ENCODE data around the gene MYBPC1.

GRCh38 chr12:101592921-101593320 is 1.9 kb upstream of the MYBPC1 start:
- TF ChIP-seq CTCF (conservative IDR thresholded peaks at IDR 0.05): no peak
- no peak for TF ChIP-seq EZH2 (IDR thresholded peaks at IDR 0.05; ENCODE audit: low read depth)
